Measurements from ENCODE around the gene ALG2. TPM values are rescaled to one million over a fixed set of nuclear protein-coding genes. Genes with fewer than 3 reads are reported as not detected.

ALG2 gene
- total RNA-seq, 1 donor from 2014 or later, result 16.0 TPM

GRCh38 chr9:99181206-99181605, 40.5 kb downstream of the ALG2 start:
- intact Hi-C loops (cut with DNase I), result loop anchor here (10.0 kb wide), 1 partner anchor 1144 kb away; no protein-coding TSS in a partner anchor

GRCh38 chr9:99180662-99181061, 41.1 kb downstream of the ALG2 start:
- DNase-seq (ENCODE audit: low spot score), result no peak
- intact Hi-C loops (cut with DNase I), result loop anchor here (10.0 kb wide), 1 partner anchor 1144 kb away; no protein-coding TSS in a partner anchor

More at GRCh38 chr9:99181206-99181605, 40.5 kb downstream of the ALG2 start:
- DNase-seq (ENCODE audit: low spot score), result no peak

GRCh38 chr9:99180199-99180598, 41.5 kb downstream of the ALG2 start:
- no peak for DNase-seq (ENCODE audit: low spot score)
- intact Hi-C loops (cut with DNase I), result loop anchor here (10.0 kb wide), 1 partner anchor 1145 kb away; no protein-coding TSS in a partner anchor

GRCh38 chr9:99178912-99179872, 42.5 kb downstream of the ALG2 start:
- no peak for DNase-seq (ENCODE audit: low spot score)
- intact Hi-C loops (cut with DNase I), result no loop called here

GRCh38 chr9:99177576-99178366, 44.0 kb downstream of the ALG2 start:
- intact Hi-C loops (cut with DNase I), result no loop called here
- no peak for DNase-seq (ENCODE audit: low spot score)

- intact Hi-C loops (cut with DNase I), result no loop called here
- DNase-seq (ENCODE audit: low spot score), result no peak
These were observed 45.2 kb downstream of the ALG2 start for GRCh38 chr9:99176527-99177013.

- no peak for DNase-seq (ENCODE audit: low spot score)
- intact Hi-C loops (cut with DNase I), result no loop called here
These were observed 47.9 kb downstream of the ALG2 start for GRCh38 chr9:99173570-99174504.

GRCh38 chr9:99172124-99173091, 49.3 kb downstream of the ALG2 start:
- intact Hi-C loops (cut with DNase I), result no loop called here
- DNase-seq (ENCODE audit: low spot score), result no peak

- intact Hi-C loops (cut with DNase I), result no loop called here
- DNase-seq (ENCODE audit: low spot score), result no peak
These were observed 50.3 kb downstream of the ALG2 start for GRCh38 chr9:99171225-99172123.

GRCh38 chr9:99169982-99170761, 51.6 kb downstream of the ALG2 start:
- no peak for DNase-seq (ENCODE audit: low spot score)
- intact Hi-C loops (cut with DNase I), result loop anchor here (10.0 kb wide), 1 partner anchor 1425 kb away; no protein-coding TSS in a partner anchor

- no peak for DNase-seq (ENCODE audit: low spot score)
- intact Hi-C loops (cut with DNase I), result loop anchor here (10.0 kb wide), 1 partner anchor 1426 kb away; no protein-coding TSS in a partner anchor
These were observed 52.7 kb downstream of the ALG2 start for GRCh38 chr9:99169086-99169485.

- no peak for DNase-seq (ENCODE audit: low spot score)
- intact Hi-C loops (cut with DNase I), result loop anchor here (10.0 kb wide), 1 partner anchor 1427 kb away; no protein-coding TSS in a partner anchor
These were observed 54.0 kb downstream of the ALG2 start for GRCh38 chr9:99167694-99168093.

GRCh38 chr9:99167119-99167518, 54.6 kb downstream of the ALG2 start:
- intact Hi-C loops (cut with DNase I), result loop anchor here (10.0 kb wide), 1 partner anchor 1428 kb away; no protein-coding TSS in a partner anchor
- no peak for DNase-seq (ENCODE audit: low spot score)

Data from cardiac septum (tissue), 1 donor.